MCF 10A (cell line): ENCODE measurements around the gene CALML6. TPM values are rescaled to one million over a fixed set of nuclear protein-coding genes. Genes with fewer than 3 reads are reported as not detected.
A peak's percentile ranks its signal among the peaks of the same experiment; 100 is the strongest.
"Not testable (repeated sequence)": the region's sequence is repeated elsewhere in the genome, so short reads cannot be mapped to it uniquely, and the experiment has no call there.

Experiments used
- BruUV-seq: library from RNA; stranded (reverse); fragments of 400-500 nt; replicated peaks from 2 replicates; lab custom pipeline; 2021; lab: Mats Ljungman, UMichigan
- CTCF ChIA-PET: fragments of 300-600 bp; sonication (Branson Sonifier 250); formaldehyde crosslinking; extraction: SDS; loops from one replicate; lab custom pipeline; 2021; ENCODE audit warnings: antibody characterized with exemption, inconsistent platforms; lab: Yijun Ruan, JAX
- POLR2A ChIA-PET: fragments of 300-600, 350-650 bp; sonication (Branson Sonifier 250); formaldehyde crosslinking; extraction: SDS; loops from one replicate; lab custom pipeline; 2020; ENCODE audit warnings: antibody characterized with exemption, inconsistent platforms; lab: Yijun Ruan, JAX
- DNase-seq: peaks from one replicate; pipeline ENCODE4 v3.0.0-alpha.2; 2018; ENCODE audit not compliant: unreplicated experiment
- H3K27ac Mint-ChIP-seq: one replicate; pipeline ENCODE4 v1.8.0; 2022; ENCODE audit warnings: mild to moderate bottlenecking, low read depth, mixed read lengths; ENCODE audit not compliant: unreplicated experiment
- H3K27me3 Mint-ChIP-seq: one replicate; pipeline ENCODE4 v1.8.0; 2022; ENCODE audit warnings: mixed read lengths; ENCODE audit not compliant: insufficient read depth, unreplicated experiment
- H3K36me3 Mint-ChIP-seq: one replicate; pipeline ENCODE4 v1.8.0; 2022; ENCODE audit warnings: mild to moderate bottlenecking, moderate library complexity, mixed read lengths; ENCODE audit not compliant: insufficient read depth, unreplicated experiment
- H3K4me1 Mint-ChIP-seq: one replicate; pipeline ENCODE4 v1.8.0; 2022; ENCODE audit warnings: mixed read lengths; ENCODE audit not compliant: insufficient read depth, unreplicated experiment
- H3K4me3 Mint-ChIP-seq: one replicate; pipeline ENCODE4 v1.8.0; 2022; ENCODE audit warnings: mild to moderate bottlenecking, moderate library complexity, mixed read lengths; ENCODE audit not compliant: unreplicated experiment
- H3K9me3 Mint-ChIP-seq: one replicate; pipeline ENCODE4 v1.8.0; 2022; ENCODE audit warnings: mixed read lengths; ENCODE audit not compliant: unreplicated experiment
- CTCF ChIP-seq: fragments of 200-600 bp; IDR thresholded peaks from one replicate; pipeline ENCODE4 v1.8.0; 2022; ENCODE audit warnings: antibody characterized with exemption, mild to moderate bottlenecking; ENCODE audit not compliant: unreplicated experiment
- intact Hi-C: fragments of 100-400 bp; cut with micrococcal nuclease; formaldehyde crosslinking; loops from 2 replicates; pipeline ENCODE4 v1.14.1; 2022
- total RNA-seq: library from RNA; stranded (reverse); gene quantifications from 2 replicates; pipeline ENCODE4 v1.2.3, GENCODE V29; 2022

CALML6 gene
- total RNA-seq, 1 experiment from 2014 or later = 1.7 TPM

DNA sequence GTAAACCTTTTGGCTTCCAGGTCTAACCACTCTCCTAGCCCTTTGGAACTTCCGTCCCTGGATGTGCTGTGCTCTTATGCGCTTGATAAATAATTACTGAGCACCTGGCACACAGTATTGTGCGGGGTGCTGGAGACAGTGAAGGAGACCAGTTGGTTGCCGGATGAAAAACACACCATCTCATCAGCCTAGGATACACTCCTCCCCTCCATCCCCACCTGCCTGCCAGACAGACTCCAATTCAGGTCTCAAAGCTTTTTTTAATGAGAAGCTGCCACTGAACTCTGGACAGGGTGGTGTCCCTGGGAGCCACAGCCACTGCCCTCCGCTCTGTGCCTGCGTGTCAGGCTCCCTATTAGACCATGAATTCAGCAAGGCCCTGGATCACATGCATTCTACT lies 33.3 kb upstream of the CALML6 start:
- Mint-ChIP-seq H3K4me3 (no peak overlapping the region), H3K9me3 (no peaks in the 10 kb centered on the region), H3K36me3 (peaks cover 37% of the 10 kb centered on the region), H3K4me1 (peaks cover 35% of the 10 kb centered on the region), H3K27ac (peak overlapping the region; percentile 16), H3K27me3 (no peaks in the 10 kb centered on the region)
- ChIA-PET CTCF (interaction anchor here (0.6 kb wide), 1 partner anchor 22 kb away, joined by 3 read pairs; no protein-coding TSS in a partner anchor), POLR2A (interaction anchor here (1.5 kb wide), 1 partner anchor 12 kb away, joined by 4 read pairs; no protein-coding TSS in a partner anchor)
- intact Hi-C loops = no loop called here
- no peak for DNase-seq
- no peak for TF ChIP-seq CTCF
- BruUV-seq = no TSS peak

DNA sequence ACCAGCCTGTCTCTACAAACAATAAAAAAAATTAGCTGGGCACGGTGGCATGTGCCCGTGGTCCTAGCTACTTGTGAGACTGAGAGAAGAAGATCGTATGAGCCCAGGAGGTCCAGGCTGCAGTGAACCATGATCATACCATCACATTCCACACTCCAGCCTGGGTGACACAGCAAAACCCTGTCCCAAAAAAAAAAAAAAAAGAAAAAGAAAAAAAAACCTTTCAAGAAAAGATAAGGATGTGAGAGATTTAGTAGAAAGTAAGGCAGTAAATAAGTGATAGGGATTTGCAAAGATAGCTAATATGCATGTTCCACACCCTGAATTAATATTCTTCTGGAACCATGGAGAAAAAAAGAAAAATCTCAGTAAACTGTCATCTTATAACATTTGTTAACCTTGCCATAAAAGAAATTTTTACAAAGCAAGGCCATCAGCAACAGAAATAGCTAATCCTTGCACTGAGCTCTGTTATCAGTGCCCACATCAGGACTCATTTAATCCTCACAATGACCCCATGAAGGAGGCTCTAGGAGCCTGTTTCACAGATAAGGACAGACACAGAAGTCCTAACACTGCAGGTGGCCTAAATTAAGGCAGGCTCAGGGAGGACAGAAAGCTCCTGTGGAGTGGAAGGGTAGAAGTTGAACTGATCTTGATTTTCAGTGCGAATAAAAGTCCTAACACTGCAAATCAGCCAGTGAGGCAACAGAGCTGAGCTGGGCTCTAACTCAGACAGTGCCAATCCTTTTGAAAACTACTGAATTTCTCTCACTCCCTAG lies 31.8 kb upstream of the CALML6 start:
- POLR2A ChIA-PET = no interaction called here
- TF ChIP-seq CTCF = no peak
- H3K36me3 Mint-ChIP-seq = peaks cover 37% of the 10 kb centered on the region

GRCh38 chr1:1883890-1884289 lies 31.2 kb upstream of the CALML6 start:
- Mint-ChIP-seq H3K36me3 (peaks cover 37% of the 10 kb centered on the region), H3K4me1 (peaks cover 25% of the 10 kb centered on the region)
- DNase-seq, BruUV-seq, intact Hi-C loops, H3K27ac Mint-ChIP-seq, H3K27me3 Mint-ChIP-seq, POLR2A ChIA-PET, H3K4me3 Mint-ChIP-seq, H3K9me3 Mint-ChIP-seq: not testable (repeated sequence)
- CTCF ChIA-PET = interaction anchor here (0.7 to 0.9 kb wide), 2 partner anchors 21 to 22 kb away, joined by 3 read pairs; no protein-coding TSS in a partner anchor

More for the DNA sequence above, 31.8 kb upstream of the CALML6 start:
- no peaks in the 10 kb centered on the region for H3K27me3 Mint-ChIP-seq
- intact Hi-C loops = no loop called here
- no TSS peak for BruUV-seq
- CTCF ChIA-PET = interaction anchor here (0.7 to 0.9 kb wide), 3 partner anchors 22 to 1570 kb away, joined by 3 read pairs; no protein-coding TSS in a partner anchor
- no peak overlapping the region for H3K4me3 Mint-ChIP-seq
- H3K27ac Mint-ChIP-seq = peak overlapping the region; percentile 51
- no peak for DNase-seq
- peaks cover 28% of the 10 kb centered on the region for H3K4me1 Mint-ChIP-seq
- H3K9me3 Mint-ChIP-seq = no peaks in the 10 kb centered on the region

DNA sequence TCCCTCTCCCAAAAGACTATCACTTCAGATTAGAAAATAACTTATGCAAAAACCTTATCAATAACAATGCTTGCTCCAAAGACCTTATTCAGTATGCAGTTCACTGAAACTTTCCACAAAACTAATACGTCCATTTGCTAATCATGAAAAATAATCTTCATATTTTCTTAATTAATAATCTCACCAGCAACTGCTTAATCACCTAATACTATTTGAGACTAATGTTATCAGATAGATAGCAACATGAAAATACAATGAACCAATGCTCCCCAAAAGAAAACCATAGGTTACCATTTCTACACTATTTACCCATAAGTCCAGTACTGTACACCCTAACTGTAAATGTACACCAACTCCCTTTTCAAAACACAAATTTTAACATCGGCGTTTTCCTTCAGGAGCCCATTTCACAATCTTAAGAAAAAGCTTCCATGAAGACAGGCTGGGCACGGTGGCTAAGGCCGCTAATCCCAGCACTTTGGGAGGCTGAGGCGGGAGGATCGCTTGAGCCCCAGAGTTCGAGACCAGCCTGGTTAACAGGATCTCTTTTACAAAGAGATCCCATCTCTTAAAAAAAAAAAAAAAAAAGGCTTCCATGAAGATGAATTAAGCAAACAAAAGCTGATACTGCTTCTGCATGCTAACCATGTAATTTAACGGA lies 25.8 kb upstream of the CALML6 start:
- H3K27me3 Mint-ChIP-seq = no peaks in the 10 kb centered on the region
- ChIA-PET POLR2A (interaction anchor here (0.6 to 2.7 kb wide), 14 partner anchors 12 to 423 kb away, joined by 3 to 23 read pairs (median 4); no protein-coding TSS in a partner anchor), CTCF (interaction anchor here (5.5 kb wide), 1 partner anchor 18 kb away, joined by 25 read pairs; no protein-coding TSS in a partner anchor)
- no peak for TF ChIP-seq CTCF
- BruUV-seq = TSS peak; percentile 52
- no peaks in the 10 kb centered on the region for H3K9me3 Mint-ChIP-seq
- DNase-seq = peak; percentile 24
- peak overlapping the region; percentile 85 for H3K4me3 Mint-ChIP-seq
- H3K4me1 Mint-ChIP-seq = peaks cover 17% of the 10 kb centered on the region
- H3K27ac Mint-ChIP-seq = peak overlapping the region; percentile 55
- intact Hi-C loops = no loop called here
- H3K36me3 Mint-ChIP-seq = peaks cover 10% of the 10 kb centered on the region
